Stimulated activated CD8-positive, alpha-beta memory T cell treated with anti-CD3 and anti-CD28 coated beads, Interleukin-15, amount 100 ng/mL, for 48 hours (primary cell): Measurements from ENCODE around the gene TRAPPC6A.
"Not testable (repeated sequence)": the region's sequence is repeated elsewhere in the genome, so short reads cannot be mapped to it uniquely, and the experiment has no call there.

ENCODE experiments used
- DNase-seq, 2 donors: peaks; one replicate each; pipeline ENCODE4 v3.0.0-alpha.2; 2020; ENCODE audit warnings: low read depth in 2 of 2

Gene TRAPPC6A

GRCh38 chr19:45130888-45131615 lies 47.0 kb downstream of the TRAPPC6A start:
- DNase-seq, result no peak

- no peak for DNase-seq
Observed at GRCh38 chr19:45130236-45130635, 47.8 kb downstream of the TRAPPC6A start.

- DNase-seq, result no peak
Observed at GRCh38 chr19:45128806-45129205, 49.2 kb downstream of the TRAPPC6A start.

GRCh38 chr19:45128146-45128545 lies 49.9 kb downstream of the TRAPPC6A start:
- no peak for DNase-seq

GRCh38 chr19:45126654-45127053 lies 51.4 kb downstream of the TRAPPC6A start:
- DNase-seq, result no peak

- peak; percentile 43 to 50 for DNase-seq
Observed at GRCh38 chr19:45125975-45126493, 52.0 kb downstream of the TRAPPC6A start.

GRCh38 chr19:45125360-45125759 lies 52.7 kb downstream of the TRAPPC6A start:
- DNase-seq, result no peak

- no peak for DNase-seq
Observed at GRCh38 chr19:45124021-45124420, 54.0 kb downstream of the TRAPPC6A start.

GRCh38 chr19:45123440-45123850 lies 54.6 kb downstream of the TRAPPC6A start:
- no peak for DNase-seq

GRCh38 chr19:45122832-45123231 lies 55.2 kb downstream of the TRAPPC6A start:
- DNase-seq, result no peak

- no peak for DNase-seq
Observed at GRCh38 chr19:45121827-45122345, 56.2 kb downstream of the TRAPPC6A start.

GRCh38 chr19:45119582-45119981 lies 58.5 kb downstream of the TRAPPC6A start:
- no peak for DNase-seq

- not testable (repeated sequence) for DNase-seq
Observed at GRCh38 chr19:45118591-45119355, 59.3 kb downstream of the TRAPPC6A start.

GRCh38 chr19:45118106-45118505 lies 59.9 kb downstream of the TRAPPC6A start:
- no peak for DNase-seq

- DNase-seq, result no peak
Observed at GRCh38 chr19:45117671-45118070, 60.4 kb downstream of the TRAPPC6A start.

GRCh38 chr19:45117167-45117594 lies 60.9 kb downstream of the TRAPPC6A start:
- peak; percentile 73 to 81 for DNase-seq

GRCh38 chr19:45115809-45116615 lies 62.0 kb downstream of the TRAPPC6A start:
- DNase-seq, result no peak

- no peak for DNase-seq
Observed at GRCh38 chr19:45114116-45114515, 63.9 kb downstream of the TRAPPC6A start.

- no peak for DNase-seq
Observed at GRCh38 chr19:45113628-45114027, 64.4 kb downstream of the TRAPPC6A start.
